Posterior vena cava (tissue), 2 donors: Measurements from ENCODE around the gene PPP1R9A. TPM values are rescaled to one million over a fixed set of nuclear protein-coding genes. Genes with fewer than 3 reads are reported as not detected.

Source experiments
- DNase-seq: peaks from one replicate; pipeline ENCODE4 v3.0.0-alpha.2; 2020; ENCODE audit warnings: low spot score
- intact Hi-C, 2 donors: fragments of 100-400 bp; cut with DNase I; formaldehyde crosslinking; loops; one replicate each; pipeline versions ENCODE4 v1.14.1 to v1.14.2; 2022 to 2023
- long read RNA-seq, 2 donors: library from polyadenylated mRNA; unstranded; transcript quantifications; one replicate each; pipeline ENCODE4 v2.0.0, GENCODE V29; 2020 to 2021
- total RNA-seq, 2 donors: library from RNA; stranded (reverse); fragmentation: NEBNext Ultra II Directional; extraction: Animal tissue kit (Norgen Biotek cat#: 25700); gene quantifications; one replicate each; pipeline ENCODE4 v1.2.1, GENCODE V29; 2021
- donor health status: DM: yes; HTN: yes; CAD: no.
- donor health status: DM: yes; HTN: yes; CAD: no.

The PPP1R9A gene
- total RNA-seq = 10 to 100 TPM in 1 of 2 donors, 1 to 10 TPM in 1; 7.3 to 15.5 TPM
- long read RNA-seq, donor 1, partial matches to known transcripts = 3 of 8 reads
- long read RNA-seq, donor 1, other reads (novel, unspliced or antisense) = 5 of 8 reads
- long read RNA-seq, donor 2, partial matches to known transcripts = 11 of 11 reads
- long read RNA-seq, donor 2, other reads (novel, unspliced or antisense) = 0 of 11 reads

DNA sequence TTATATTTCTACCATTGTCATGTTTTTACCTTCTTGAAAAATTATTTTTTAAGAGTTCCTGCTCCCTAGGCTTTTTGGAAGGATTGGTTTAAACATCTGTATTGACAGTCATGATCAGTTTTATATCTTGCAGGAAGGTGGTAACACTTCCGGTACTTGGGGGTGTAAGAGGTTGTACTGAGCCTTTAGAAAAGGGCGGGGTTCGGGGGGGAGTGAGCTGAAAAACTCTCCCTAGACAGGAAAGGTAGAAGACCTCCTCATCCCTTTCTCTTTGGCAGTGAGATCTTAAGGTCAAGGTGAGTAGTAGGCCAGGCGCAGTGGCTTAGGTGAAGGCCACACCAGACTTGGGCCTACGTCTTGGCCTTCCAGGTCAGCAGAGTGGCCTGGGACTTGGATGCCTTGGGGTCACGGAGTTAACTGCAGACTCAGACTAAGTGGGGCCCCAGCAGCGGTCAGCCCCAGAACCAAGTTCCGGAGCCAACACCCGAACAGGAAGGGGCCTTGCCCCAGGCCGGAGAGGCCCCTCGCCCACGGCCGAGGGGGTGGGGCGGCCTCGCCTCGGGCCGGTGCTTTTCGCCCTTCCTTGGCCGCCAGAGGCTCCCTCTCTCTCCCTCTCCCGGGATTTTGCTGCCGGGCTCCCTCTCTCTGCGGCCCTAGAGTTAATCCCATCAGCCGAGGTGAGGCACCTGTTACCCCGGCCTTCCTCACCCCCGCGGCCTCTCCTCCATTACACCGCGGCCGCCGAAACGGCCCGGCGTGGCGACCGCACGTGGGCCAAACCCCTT, at the start of gene PPP1R9A:
Gene PPP1R9A (plus strand): TSS at position 569 of the 785 bp plus-strand sequence. CDS start 2,520 bp downstream, outside the sequence.
- no peak for DNase-seq
- intact Hi-C loops = no loop called here

DNA sequence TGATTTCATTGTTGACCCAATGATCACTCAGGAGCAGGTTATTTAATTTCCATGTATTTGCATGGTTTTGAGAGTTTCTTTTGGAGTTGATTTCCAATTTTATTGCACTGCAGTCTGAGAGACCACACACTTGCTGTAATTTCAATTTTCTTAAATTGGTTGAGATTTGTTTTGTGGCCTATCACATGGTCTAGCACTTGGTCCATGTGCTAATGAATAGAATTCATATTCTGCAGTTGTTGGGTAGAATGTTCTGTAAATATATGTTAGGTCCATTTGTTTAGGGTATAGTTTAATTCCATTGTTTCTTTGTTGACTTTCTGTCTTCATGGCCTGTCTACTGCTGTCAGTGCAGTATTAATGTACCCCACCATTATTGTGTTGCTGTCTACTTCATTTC, 36.3 kb upstream of the PPP1R9A start:
- intact Hi-C loops = no loop called here
- DNase-seq = no peak

DNA sequence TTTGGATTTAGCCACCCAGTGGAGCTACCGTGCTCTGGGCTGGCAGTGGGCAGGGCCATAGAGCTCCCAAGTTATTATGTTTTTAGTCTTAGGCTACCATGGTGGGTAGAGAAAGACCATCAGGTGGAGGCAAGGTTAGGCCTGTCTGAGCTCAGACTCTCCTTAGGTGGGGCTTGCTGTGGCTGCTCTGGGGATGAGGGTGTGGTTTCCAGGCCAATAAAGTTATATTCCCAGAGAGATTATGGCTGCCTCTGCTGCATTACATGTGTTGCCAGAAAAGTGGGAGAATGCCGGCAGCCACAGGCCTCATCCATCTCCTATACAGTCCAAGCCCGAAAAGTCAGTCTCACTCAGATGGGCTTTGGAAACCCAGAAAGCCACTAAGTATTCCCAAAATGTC, 34.2 kb upstream of the PPP1R9A start:
- intact Hi-C loops = no loop called here

DNA sequence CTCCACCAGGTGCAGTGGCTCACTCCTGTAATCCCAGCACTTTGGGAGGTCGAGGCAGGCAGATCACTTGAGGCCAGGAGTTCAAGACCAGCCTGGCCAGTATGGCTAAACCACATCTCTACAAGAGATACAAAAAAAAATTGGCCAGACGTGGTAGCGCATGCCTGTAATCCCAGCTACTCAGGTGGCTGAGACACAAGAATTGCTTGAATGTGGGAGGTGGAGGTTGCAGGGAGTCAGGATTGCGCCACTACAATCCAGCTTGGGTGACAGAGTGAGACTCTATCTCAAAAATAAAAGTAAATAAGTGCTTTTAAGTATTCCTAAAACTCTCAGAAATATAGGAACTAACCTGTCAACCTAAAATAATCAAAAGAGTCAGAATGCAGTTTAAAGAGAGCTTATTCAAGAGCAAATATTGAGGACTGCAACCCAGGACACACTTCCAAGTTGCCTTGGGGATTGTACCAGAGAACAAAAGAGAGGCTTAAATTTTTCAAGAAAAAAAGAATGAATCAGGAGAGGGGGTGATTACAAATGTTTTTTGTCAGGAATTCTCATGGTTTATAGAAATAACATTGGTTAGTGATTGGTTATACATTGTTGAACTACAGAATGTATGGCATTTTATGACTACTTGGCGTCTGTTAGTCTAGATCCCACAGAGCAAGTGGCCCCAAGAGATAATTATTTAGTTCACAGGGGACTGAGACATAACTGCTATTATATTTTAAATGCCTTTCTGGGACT, 33.2 kb upstream of the PPP1R9A start:
- DNase-seq = no peak
- intact Hi-C loops = no loop called here

More for the DNA sequence above, 34.2 kb upstream of the PPP1R9A start:
- DNase-seq = no peak

DNA sequence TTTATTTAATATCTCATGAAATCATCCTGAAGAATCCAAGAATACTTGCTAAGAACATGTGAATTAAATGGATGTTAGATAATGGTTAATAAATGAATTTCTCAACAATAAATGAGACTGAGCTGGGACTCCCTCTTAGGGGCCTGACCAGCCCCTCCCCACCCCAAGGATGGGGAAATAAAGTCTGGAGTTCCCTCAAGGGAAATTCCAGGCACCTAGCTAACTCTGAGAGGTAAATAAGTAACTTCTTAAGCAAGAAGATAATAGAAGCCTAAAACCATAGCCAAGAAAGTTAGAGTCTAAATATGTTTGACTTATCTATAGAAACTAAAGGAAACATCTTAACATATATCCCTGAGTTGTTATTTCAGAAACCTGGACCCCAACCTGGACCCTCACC, 32.2 kb upstream of the PPP1R9A start:
- no peak for DNase-seq
- intact Hi-C loops = no loop called here

DNA sequence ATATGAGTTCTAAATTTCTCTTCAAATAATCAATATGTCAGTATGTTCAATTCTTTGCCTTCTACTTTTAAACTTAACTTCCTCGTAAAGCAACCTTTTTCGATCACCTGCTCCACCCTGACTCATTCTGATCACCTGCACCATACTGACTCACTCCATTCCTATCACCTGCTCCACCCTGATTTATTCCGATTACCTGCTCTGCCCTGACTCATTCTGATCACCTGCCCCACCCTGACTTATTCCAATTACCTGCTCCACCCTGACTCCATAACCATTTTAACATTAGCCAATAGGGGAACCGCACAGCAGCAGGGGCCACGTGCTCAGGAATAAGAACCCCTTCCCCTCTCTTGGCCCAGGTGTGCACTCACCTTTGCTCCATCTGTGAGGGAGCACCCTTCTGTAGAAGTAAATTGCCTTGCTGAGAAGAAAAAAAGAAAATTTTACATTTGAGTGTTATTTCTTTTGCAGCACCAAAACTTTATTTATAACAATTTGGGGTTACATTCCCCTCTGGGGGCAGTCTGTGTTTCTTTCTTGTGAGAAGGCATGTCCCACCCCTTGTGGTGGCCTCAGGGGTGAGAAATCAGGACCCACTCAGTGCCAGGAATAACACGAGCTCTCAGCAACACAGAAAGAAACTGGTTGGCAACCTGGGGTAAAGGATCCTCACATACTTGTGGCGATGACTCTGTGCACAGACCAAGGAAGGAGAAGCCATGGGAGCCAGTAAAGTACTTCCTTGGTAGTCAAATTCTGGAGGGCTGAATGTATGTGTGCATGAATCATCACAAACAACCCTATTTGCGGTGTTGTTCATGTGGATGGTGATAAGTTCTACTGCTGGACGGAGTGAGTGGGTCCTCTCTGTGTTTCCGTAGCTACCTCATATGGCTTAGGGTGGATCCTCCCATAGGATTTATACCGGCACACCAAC, 29.4 kb upstream of the PPP1R9A start:
- no peak for DNase-seq

DNA sequence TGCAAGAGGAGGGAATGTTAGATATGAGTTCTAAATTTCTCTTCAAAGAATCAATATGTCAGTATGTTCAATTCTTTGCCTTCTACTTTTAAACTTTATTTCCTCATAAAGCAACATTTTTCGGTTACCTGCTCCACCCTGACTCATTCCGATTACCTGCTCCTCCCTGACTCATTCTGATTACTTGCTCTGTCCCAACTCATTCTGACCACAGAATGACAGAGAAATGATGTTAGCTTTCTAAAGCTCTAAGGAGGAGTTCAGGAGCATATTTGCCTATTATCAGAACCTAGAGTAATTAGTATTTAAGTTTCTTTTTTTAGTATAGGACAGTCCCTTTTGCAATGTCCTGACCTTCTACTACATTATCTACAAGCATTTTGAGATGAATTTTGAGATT, 24.5 kb upstream of the PPP1R9A start:
- intact Hi-C loops = no loop called here
- DNase-seq = no peak

More for the DNA sequence above, 29.4 kb upstream of the PPP1R9A start:
- intact Hi-C loops = no loop called here

DNA sequence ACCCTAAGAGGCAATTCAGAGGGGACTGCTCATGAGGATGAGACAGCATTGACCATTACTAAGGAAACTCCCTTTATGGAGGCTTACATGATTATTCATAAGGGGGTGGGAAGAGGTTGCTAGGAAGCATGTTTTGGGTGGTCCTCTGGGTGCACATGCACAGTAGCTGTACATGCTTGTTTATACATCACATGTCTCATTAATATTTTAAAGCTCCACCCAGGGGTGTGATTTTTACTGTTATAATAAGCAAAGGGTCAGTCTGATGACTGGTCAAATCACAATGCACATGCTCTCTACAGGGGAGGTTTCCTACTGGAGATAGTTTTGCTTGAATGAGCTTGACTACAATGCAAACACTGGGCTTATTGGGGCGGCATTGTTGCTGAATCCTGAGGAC, 23.8 kb upstream of the PPP1R9A start:
- no peak for DNase-seq
- intact Hi-C loops = no loop called here

DNA sequence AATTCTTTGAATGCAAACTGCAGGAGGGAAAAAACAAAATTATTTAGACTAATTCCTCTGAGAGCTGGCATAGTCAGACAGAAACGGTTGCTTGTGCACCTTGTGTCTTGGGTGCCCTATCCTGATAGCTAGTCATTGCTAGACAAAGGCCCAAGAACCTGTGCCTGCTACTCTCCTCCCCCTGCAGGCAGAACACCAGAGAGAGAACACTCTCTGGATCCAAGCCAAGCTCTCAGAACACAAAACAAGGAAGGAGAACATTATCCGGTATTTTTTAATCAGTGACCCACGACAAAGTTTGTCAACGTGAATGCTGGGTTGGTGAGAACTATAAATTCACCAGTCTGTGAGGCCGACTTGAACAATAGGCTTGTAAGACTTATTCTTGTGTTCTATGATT, 18.8 kb upstream of the PPP1R9A start:
- intact Hi-C loops = no loop called here
- no peak for DNase-seq

DNA sequence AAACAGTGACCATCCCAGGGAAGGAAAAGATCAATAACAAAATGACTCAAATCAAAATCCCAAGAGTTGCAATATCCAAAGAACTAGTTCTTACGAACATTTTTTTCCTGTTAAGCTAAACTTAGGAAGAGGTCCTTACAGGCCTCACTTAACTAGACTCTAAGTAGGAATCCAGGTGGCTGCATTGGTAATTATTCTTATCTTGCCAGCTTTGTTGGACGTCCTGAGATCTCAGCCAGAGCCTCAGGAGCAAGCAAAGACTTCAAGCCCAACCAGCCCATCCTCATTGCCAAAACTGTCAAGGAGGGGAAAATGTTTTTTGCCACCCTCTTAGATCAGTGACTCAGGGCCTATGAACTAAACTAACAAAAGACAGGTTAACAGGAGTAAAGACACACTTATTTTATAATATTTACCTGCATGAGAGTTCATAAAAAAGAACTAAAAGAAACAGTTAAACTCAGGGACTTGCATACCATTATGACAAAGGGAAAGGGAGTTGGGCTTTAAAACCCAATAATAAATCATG, 18.3 kb upstream of the PPP1R9A start:
- intact Hi-C loops = no loop called here
- no peak for DNase-seq

DNA sequence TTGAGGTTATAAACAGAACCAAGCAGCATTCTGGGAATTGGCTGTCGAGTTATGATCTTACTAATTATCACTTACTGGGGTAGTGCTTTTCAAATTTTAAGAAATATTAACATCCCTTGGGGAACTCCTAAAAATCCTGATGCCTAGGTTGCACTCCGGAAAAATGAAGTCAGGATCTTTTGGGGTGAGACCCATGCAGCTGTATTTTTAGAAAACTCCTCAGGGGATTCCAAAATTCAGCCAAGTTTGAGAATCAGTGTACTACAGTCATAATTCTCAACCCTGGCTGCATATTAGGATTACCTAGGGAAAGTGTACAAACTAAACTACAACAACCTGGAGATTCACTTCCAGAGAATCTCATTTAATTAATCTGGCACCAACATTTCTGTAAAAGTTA, 17.2 kb upstream of the PPP1R9A start:
- intact Hi-C loops = loop anchor here in 1 of 2 donors (5.0 kb wide), 1 partner anchor 848 kb away; no protein-coding TSS in a partner anchor
- no peak for DNase-seq

DNA sequence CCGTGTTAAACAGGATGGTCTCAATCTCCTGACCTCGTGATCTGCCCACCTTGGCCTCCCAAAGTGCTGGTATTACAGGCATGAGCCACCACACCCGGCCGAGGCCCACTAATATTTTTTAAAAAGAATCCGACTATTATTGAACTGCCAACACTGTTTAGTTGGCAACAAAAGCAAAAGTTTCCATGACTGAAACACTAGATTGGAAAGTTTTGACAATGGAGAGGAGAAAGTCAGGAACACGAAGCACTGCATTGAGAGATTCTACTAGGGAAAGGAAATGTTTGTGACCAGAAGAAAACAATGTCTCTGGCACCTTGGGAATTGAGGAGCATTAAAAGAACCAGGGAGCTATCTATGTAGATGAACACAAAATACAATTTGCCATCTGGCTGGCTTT, 13.7 kb upstream of the PPP1R9A start:
- intact Hi-C loops = loop anchor here in 1 of 2 donors (5.0 kb wide), 1 partner anchor 851 kb away; no protein-coding TSS in a partner anchor

DNA sequence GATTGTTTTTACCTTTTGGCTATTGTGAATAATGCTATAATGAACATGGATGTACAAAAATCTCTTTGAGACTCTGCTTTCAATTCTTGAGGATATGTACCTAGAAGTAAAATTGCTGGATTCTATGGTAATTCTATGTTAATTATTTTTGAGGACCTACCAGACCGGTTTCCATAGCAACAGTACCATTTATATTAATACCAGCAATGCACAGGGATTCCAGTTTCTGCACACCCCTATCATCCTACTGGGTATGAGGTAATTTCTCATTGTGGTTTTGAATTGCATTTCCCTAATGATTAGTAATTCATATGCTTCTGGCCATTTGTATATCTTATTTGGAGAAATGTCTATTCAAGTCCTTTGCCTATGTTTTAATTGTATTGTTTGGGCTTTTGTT, 9.9 kb upstream of the PPP1R9A start:
- intact Hi-C loops = no loop called here

More for the DNA sequence above, 13.7 kb upstream of the PPP1R9A start:
- DNase-seq = no peak

DNA sequence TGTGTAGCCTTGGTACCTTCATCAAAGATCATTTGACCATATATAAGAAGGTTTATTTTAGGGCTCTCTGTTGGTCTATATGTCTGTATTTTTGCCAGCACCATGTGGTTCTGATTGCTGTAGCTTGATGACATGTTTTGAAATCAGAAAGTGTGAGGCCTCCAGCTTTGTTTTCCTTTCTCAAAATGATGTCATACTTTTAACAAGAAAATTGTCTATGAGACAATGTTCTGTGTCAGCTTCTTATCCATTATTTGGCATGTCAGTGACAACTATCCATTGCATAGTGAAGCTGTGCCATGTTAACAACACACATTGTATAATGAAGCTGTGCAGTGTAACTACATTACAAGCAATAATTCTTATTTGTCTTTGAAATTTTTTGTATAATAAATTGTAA, 9.1 kb upstream of the PPP1R9A start:
- intact Hi-C loops = no loop called here
- DNase-seq = no peak

More for the DNA sequence above, 9.9 kb upstream of the PPP1R9A start:
- DNase-seq = no peak

DNA sequence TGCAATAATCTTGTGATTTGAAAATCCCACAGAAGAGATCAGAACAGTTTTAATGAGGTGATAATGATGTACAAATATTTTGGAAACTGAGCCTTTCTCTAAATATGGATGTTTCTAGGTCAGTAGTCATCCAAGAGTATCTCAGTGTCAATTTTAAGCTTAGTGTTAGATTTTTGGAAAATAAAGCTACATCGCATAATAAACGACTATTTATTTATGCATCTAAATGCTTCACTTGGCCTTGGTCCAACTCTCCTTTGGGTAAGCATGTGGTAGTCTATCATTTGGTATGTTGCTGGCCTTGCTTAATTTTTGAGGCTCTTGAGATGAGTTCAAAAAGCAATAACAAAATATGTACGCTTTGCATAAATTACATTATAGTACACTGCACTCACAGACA, 5.4 kb upstream of the PPP1R9A start:
- no peak for DNase-seq
- intact Hi-C loops = no loop called here

DNA sequence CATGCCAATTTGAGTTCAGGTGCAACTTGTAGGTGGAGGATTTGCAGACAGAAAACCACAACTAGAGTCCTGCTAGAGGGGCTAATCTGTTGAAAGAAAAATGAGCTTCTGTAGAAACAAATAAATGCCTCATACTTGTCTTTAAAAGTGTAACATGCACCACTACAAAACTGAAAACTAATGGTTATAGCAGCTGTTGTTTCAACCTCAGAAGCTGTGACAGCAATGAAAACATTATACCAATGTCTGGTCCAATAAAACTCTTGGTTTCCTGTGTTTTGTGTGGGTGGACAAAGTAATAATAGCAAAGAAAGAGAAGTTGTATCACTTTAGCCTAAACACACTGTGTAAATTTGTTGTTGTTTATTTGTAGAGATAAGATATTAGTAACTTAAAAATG, 3.4 kb upstream of the PPP1R9A start:
- no peak for DNase-seq
- intact Hi-C loops = no loop called here

DNA sequence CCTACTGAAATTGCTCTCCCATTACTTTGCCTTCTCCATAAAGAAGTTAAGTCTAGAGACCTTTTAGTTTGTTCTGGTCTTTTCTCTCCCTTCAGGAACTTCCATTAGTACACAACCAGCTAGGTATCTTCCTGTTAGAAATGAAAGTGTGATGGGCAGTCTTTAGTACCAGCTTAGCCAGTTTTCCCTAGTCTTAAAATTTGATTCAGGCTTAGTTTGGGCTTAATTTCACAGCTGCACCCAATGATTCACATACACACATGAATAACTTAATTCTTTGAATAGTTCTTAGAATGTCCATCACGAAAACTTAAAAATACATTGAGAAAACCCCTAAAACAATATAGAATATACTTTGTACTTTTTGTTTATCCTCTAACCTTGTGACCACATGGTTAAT, 2.4 kb upstream of the PPP1R9A start:
- intact Hi-C loops = no loop called here
- no peak for DNase-seq

DNA sequence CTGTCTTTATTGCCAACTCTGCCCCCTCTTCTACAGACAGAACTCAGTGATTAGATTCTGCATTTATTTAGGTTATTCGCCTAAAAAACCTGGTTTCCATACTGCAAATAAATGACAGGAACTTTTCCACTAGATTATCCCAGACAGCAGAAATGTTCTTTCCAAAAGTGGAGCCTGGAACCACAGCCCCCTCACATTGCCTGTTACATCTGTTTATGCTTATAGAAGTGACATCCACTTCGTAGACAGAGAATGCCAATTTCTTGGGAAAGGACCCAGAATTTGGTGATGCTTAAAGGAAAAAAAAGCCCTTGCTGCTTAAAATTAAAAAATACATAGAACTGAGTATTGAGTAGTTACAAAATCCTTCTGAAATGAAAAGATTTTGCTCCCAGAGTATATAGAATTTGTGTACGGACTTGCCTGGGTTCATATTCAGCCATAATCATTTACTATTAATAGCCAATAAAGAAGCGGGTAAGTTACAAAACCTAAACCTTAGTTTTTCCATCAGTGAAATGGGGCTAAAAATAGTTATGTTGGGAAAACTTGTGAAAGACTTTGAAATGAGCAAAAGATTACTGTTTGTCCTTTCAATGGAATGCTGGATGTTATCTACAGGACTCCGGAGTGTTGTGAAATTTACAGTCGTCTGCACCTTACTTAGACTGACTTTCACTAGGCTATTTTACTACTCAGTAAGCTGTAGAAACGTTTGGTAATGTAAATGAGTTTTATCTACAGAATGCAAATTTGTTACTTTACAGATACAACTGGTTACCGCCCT, 1.1 kb upstream of the PPP1R9A start:
- no peak for DNase-seq
- intact Hi-C loops = no loop called here
